ENCODE data around the gene ZNF444. TPM values are rescaled to one million over a fixed set of nuclear protein-coding genes. Genes with fewer than 3 reads are reported as not detected.

Gene ZNF444
- total and polyA plus RNA-seq, 2 donors (not counting 1 experiment from before 2014, with no cell fraction given): 6.4 to 17.5 TPM

GRCh38 chr19:56101746-56102535, 39.1 kb upstream of the ZNF444 start:
- Histone ChIP-seq H3K9ac (ENCODE audit: insufficient read depth, low read length) (no peak overlapping the region), H3K79me2 (ENCODE audit: control insufficient read depth, insufficient read depth, low read length) (peaks cover 46% of the 10 kb centered on the region), H2AFZ (ENCODE audit: low read length) (no peak overlapping the region), H3K27me3 (ENCODE audit: control insufficient read depth, insufficient read depth, low read length) (no peaks in the 10 kb centered on the region), H3K27ac (ENCODE audit: insufficient read depth, low read length) (no peak overlapping the region), H4K20me1 (ENCODE audit: control insufficient read depth, extremely low read depth, insufficient read depth, low read length) (no peaks in the 10 kb centered on the region), H3K4me2 (ENCODE audit: extremely low read depth, insufficient read depth, low read length) (no peak overlapping the region), H3K36me3 (ENCODE audit: control insufficient read depth, insufficient read depth, low read length) (peaks cover 11% of the 10 kb centered on the region), H3K4me3 (replicated peaks in 1 of 4; ENCODE audit: control extremely low read depth in 1 of 4, insufficient read depth in 1 of 4, low read depth in 3 of 4, low read length in 4 of 4) (no peak overlapping the region), H3K9me3 (ENCODE audit: control insufficient read depth, insufficient read depth, low read depth, low read length) (no peaks in the 10 kb centered on the region), H3K4me1 (ENCODE audit: control insufficient read depth, extremely low read depth, insufficient read depth, low read length) (no peaks in the 10 kb centered on the region)
- TF ChIP-seq EZH2 (IDR thresholded peaks at IDR 0.05; ENCODE audit: low read length, missing control alignments) (no peak), CTCF (conservative IDR thresholded peaks at IDR 0.05 in 1 of 2, IDR thresholded peaks at IDR 0.05 in 1 of 2; ENCODE audit: low read depth in 1 of 2, low read length in 2 of 2) (no peak)
- no peak for DNase-seq (ENCODE audit: low read depth in 2 of 2)

DNA sequence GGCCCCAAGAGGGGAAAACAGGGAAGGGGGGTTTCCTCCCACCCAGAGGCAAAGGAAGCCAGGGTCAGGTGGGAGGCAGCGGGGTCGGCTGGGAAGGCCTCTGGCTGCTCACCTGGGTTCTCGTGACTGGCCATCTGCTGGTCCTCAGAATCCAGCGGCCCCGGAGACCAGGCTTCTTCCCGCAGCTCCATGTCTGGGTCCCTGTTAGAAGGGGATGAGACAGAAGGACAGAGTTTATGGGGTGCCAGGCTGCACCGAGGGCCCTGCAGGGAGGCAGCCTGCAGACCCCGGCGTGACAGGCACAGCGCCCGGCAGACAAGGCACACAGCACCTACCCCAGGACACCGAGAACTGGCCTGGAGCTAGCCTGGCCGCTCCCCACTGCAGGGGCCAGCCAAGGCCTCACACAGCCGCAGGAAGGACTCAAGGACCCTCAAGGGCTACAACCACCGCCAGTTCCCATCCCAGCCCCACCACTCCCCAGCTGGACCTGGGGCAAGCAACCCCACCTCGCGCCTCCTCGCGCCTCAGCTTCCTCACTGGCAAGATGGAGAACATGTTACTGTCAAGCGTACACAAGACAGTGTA, 38.0 kb upstream of the ZNF444 start:
- peaks cover 57% of the 10 kb centered on the region for H3K79me2 ChIP-seq (ENCODE audit: control insufficient read depth, insufficient read depth, low read length)
- H3K36me3 ChIP-seq (ENCODE audit: control insufficient read depth, insufficient read depth, low read length): peaks cover 11% of the 10 kb centered on the region
- H2AFZ ChIP-seq (ENCODE audit: low read length): no peak overlapping the region

More for the DNA sequence above, 38.0 kb upstream of the ZNF444 start:
- Histone ChIP-seq H3K4me3 (replicated peaks in 1 of 4; ENCODE audit: control extremely low read depth in 1 of 4, insufficient read depth in 1 of 4, low read depth in 3 of 4, low read length in 4 of 4) (no peak overlapping the region), H3K4me2 (ENCODE audit: extremely low read depth, insufficient read depth, low read length) (no peak overlapping the region), H4K20me1 (ENCODE audit: control insufficient read depth, extremely low read depth, insufficient read depth, low read length) (no peaks in the 10 kb centered on the region), H3K9ac (ENCODE audit: insufficient read depth, low read length) (no peak overlapping the region), H3K27me3 (ENCODE audit: control insufficient read depth, insufficient read depth, low read length) (no peaks in the 10 kb centered on the region), H3K27ac (ENCODE audit: insufficient read depth, low read length) (no peak overlapping the region), H3K9me3 (ENCODE audit: control insufficient read depth, insufficient read depth, low read depth, low read length) (no peaks in the 10 kb centered on the region), H3K4me1 (ENCODE audit: control insufficient read depth, extremely low read depth, insufficient read depth, low read length) (no peaks in the 10 kb centered on the region)
- no peak for DNase-seq (ENCODE audit: low read depth in 2 of 2)
- no peak for TF ChIP-seq EZH2 (IDR thresholded peaks at IDR 0.05; ENCODE audit: low read length, missing control alignments)
- TF ChIP-seq CTCF (conservative IDR thresholded peaks at IDR 0.05 in 1 of 2, IDR thresholded peaks at IDR 0.05 in 1 of 2; ENCODE audit: low read depth in 1 of 2, low read length in 2 of 2): no peak
